ENCODE measurements around the gene LSS.

The LSS gene

GRCh38 chr21:46168659-46169386 lies 59.8 kb downstream of the LSS start:
- no peak for DNase-seq (ENCODE audit: low spot score)

DNA sequence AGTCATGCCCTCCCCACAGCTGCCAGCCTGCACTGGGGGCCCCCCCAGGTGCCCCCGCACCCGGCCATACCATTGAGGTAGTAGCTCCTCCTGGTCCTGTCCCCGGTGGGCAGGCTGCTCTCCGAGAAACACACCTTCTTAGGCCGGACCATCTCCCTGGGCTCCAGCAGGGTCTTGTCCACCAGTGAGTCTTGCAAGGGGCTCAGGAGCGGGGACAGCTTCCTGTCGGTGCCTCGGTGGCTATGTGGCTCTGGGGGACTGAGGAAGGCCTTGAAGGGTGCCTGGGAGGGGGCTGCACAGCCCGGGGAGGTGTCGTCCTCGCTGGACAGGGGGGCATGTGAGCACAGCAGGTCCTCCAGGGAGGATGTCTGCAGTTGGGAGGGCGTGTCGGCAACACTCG lies 60.3 kb downstream of the LSS start:
- no peak for DNase-seq (ENCODE audit: low spot score)

DNA sequence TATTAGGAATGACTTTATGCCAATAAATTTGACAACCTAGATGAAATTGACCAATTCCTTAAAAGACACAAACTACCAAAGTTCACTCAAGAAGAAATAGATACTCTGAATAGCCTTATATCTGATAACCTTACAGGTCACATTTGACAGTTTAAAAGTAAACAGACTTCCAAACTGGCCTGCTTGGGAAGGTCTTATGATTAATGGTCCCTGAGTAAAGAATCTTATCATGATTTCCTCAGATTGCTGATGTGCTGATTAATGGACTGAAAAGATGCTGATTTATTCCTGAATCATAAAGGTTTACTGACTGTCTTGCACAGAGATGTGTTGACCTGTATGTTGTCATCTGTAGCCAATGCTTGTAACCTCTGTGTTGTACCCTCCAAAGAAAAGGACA lies 63.5 kb downstream of the LSS start:
- no peak for DNase-seq (ENCODE audit: low spot score)

DNA sequence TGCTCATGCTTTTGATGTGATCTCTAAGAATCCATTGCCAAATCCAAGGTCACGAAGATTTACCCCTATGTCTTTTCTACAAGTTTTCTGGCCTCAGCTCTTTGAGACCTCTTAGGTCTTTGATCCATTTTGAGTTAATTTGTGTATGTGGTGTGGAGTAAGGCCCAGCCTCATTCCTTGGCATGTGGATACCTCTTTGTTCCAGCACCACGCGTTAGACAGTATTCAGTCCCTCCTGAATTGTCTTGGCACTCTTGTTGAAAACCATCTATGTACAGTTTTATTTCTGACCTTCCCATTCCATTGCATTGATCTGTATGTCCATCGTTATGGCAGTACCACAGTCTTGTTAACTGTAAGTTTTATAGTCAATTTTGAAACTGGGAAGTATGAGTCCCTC lies 65.2 kb downstream of the LSS start:
- no peak for DNase-seq (ENCODE audit: low spot score)

DNA sequence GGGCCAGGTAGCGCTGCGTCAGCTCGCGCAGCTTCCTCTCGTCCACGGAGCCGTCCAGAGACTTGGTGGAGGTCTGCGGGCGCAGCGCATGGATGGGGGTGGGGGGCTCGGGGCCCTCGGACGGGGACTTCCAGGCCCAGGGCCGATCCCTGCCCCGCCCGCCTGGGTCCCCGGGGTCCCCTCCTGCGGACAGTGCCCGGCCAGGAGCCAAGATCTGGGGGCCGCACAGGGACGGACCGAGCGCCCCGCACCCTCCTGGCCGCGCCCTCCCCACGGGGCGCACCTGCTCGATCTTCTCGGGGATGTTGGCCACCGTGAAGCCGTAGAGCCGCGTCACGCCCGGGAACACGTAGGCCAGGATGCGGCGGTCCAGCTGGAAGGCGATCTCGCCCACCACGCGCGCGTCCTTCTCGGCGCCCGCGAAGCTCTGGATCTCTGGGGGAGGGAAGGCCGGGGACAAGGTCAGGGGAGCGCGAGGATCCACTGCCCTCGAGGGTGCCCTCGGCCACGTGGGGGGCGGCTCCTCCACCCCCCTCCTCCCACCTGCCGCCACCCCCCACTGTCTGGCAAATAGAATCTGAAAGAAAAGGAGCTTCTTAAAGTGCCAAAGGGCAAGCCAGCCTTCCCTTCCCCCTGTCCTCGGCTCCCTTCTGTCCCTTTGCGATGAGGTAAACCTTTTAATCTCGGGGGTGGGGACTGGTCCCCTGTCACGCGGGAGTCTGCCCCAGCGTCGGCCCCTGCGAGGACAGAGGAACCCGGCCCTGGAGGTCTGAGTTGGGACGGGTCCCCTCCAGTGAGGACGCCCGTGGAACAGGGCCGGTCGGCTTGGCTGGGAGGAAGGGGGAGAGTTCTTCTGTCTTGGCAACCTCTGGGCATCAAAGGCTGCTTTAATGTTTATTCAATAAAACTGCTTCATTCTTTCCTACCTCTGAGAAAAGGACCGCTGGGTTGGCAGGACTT lies 66.7 kb downstream of the LSS start:
- no peak for DNase-seq (ENCODE audit: low spot score)

DNA sequence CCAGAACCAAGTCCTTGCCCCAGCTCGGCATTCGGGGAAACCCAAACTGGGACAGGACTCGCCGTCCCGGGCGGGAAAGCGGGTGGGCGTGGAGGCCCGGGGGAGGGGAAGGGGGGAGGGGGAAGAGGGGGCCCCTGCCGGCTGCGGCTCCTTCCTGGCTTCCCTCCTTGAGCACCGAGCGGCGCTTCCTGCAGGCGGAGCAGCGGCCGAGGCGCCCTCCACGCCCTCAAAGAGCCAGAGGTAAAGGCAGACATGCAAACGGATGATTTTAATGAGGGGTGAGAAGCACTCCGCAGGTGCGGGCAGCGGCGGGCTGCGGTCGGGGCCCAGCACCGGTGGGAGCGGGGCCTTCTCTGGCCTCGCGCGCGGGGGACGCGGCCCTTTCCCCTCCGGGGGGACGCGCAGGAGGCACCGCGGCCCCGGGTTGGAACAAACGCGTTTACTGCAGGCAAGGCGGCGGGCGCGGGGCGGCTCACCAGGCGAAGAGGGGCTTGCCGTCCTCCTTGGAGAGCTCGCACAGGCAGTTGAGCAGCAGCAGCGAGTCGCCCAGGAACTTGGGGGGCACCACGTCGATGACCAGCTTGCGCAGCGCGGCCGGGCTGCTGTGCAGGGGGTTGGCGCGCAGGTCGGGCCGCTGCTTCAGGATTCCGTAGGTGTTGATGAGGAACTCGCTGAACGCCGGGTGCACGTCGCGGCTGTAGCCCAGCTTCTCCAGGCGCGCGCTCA lies 67.5 kb downstream of the LSS start:
- DNase-seq (ENCODE audit: low spot score) = no peak

GRCh38 chr21:46160657-46160906 lies 68.0 kb downstream of the LSS start:
- DNase-seq (ENCODE audit: low spot score) = no peak

GRCh38 chr21:46159841-46160656 lies 68.5 kb downstream of the LSS start:
- DNase-seq (ENCODE audit: low spot score) = no peak

DNA sequence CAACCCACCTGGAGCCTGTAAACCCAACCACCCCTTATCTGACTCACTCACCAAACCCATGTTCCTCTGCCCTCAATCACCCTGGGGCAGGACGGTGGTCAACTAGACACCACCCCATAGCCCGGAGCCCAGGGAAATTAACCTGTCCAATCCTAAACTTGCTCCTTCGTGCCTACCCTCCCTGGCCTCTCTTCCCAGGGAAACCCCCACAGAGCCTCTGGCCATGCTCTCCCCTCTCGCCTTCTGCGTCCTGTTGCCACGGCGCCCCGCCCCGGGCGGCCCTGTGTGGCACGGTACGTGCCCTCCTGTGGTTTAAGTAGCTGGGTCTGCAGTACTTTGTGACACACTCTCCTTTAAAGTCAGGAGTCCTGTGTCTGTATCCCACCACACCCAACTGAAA lies 69.2 kb downstream of the LSS start:
- no peak for DNase-seq (ENCODE audit: low spot score)

DNA sequence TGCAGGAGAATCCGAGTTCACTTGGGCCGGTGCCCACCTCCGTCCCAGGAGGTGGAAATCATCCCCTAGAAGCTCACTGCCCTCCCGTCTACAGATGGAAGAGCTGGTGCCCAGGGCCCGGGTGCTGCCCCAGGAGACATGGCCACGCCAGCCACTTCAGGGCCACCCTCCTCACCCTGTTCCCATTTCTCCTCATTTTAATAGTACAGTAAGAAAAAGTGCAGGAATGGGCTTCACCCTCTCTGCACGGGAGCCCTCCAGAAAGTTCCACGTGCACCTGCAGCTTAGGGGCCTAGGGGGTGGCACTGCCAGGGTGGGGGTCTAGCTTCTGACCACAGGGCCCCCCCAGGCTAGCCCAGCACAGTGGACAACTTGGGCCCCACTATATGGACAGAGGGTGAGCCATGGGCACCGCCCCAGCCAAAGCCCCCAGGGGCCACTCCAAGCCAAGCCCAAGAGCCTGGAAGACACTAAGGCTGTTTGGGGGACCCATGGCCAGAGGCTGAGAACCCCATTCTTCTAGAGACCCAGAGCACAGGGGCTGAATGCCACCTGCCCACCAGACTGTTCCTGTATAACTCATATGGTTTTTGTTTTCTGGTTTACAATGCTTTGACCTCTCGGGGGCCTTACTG lies 69.8 kb downstream of the LSS start:
- no peak for DNase-seq (ENCODE audit: low spot score)

DNA sequence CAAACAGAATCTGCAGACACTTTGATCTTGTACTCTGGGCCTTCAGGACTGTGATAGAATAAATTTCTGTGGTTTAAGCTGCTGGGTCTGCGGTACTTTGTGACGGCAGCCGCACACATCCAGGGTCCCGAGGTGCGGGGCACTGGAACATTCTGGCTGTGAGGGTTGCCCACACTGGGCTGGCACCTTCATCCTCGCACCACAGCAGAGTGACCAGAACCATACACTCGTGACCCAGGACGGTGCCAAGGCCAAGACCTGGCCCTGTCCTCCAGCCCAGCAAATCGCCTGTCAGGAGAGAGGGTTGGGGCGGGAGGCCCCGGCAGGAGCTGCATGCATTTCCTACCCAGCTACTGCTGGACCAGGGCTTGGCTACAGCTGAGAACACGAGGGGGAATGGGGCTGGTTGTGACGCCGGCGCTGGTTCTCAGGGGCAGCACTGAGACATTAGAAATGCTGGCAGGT lies 70.6 kb downstream of the LSS start:
- no peak for DNase-seq (ENCODE audit: low spot score)

DNA sequence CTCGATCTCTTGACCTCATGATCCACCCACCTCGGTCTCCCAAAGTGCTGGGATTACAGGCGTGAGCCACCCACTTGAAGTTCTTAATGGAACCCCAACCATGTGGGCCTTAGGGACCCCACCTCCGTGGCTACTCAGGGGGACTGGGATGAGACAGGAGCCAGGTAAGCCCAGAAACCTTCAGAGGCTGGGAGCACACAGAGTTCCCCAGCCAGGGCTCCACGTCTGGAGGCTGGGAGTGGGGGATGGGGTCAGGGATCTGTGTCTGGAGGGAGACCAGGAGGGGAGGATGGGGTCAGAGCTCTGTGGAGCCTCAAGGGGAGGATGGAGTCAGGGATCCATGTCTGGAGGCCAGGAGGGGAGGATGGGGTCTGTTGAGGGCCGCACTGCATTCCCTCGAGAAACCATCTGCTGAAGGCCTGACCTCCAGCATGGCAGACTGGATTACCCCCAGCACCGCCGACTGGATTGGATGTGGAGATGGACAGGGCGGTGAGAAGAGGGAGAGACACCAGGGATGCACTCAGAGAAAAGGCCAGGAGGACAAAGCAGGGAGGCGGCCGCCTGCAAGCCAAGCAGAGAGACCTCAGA lies 71.1 kb downstream of the LSS start:
- DNase-seq (ENCODE audit: low spot score) = no peak

GRCh38 chr21:46156678-46157077 lies 71.9 kb downstream of the LSS start:
- no peak for DNase-seq (ENCODE audit: low spot score)

DNA sequence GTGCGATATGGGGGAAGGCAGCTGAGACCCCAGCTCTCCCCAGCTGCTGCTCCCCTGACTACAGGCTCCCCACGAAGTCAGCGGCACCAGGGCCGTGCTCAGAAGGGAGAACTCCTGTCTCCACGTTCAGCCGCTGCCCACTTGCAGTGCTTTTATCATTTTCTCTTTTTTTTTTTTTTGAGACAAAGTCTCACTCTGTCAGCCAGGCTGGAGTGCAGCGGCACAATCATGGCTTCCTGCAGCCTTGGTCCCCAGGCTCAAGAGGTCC lies 72.3 kb downstream of the LSS start:
- no peak for DNase-seq (ENCODE audit: low spot score)

- DNase-seq (ENCODE audit: low spot score) = no peak
These were observed 72.8 kb downstream of the LSS start, which contains the start of gene FTCD for GRCh38 chr21:46155514-46156377. Gene FTCD, minus strand, starts transcription at chr21:46155579. Its CDS starts 56 bp downstream, at chr21:46155523.

GRCh38 chr21:46154955-46155513 lies 73.5 kb downstream of the LSS start:
- no peak for DNase-seq (ENCODE audit: low spot score)

GRCh38 chr21:46154155-46154954 lies 74.2 kb downstream of the LSS start:
- no peak for DNase-seq (ENCODE audit: low spot score)

GRCh38 chr21:46153247-46154154 lies 75.1 kb downstream of the LSS start:
- peak; percentile 56 for DNase-seq (ENCODE audit: low spot score)

Measured in Ammon's horn (tissue), 1 donor.